22Rv1 (cell line): ENCODE data around the gene CDK14.
A peak's percentile ranks its signal among the peaks of the same experiment; 100 is the strongest.

Experiments used
- H3K27ac ChIP-seq: fragments of 450-650 bp; 2 replicates; pipeline ENCODE4 v1.5.1; 2017
- CTCF ChIP-seq: fragments of 450-650 bp; IDR thresholded peaks from 2 replicates; pipeline ENCODE4 v1.5.1; 2017; ENCODE audit warnings: mild to moderate bottlenecking
- ZFX ChIP-seq: fragments of 450-650 bp; IDR thresholded peaks from 2 replicates; pipeline ENCODE4 v1.6.1; 2017; ENCODE audit warnings: antibody characterized with exemption, borderline replicate concordance

The CDK14 gene

GRCh38 chr7:91086200-91086599, 490.1 kb downstream of the CDK14 start:
- TF ChIP-seq ZFX: no peak
- TF ChIP-seq CTCF: no peak

GRCh38 chr7:91088156-91088555, 492.0 kb downstream of the CDK14 start:
- TF ChIP-seq CTCF: no peak
- TF ChIP-seq ZFX: no peak

More at GRCh38 chr7:91086200-91086599, 490.1 kb downstream of the CDK14 start:
- no peak overlapping the region for H3K27ac ChIP-seq

DNA sequence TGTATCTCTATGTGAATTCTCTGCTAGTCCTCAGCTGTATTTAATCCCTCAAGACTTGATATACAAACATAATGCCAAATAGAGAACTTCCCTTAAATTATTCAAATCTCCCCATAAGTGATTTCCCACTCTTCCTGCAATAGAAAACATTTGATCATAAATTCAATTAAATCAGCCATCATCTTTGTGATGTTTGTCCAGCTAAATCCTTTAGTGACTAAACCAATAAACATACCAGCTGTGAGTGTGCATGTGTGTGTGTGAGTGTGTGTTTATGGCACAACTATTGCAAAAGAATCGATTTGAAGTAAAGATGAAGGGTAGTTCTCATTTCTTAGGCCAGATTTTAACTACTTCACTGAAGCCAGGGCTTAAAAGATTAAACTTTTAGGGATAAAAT, 492.6 kb downstream of the CDK14 start:
- no peak for TF ChIP-seq ZFX
- no peak for TF ChIP-seq CTCF
- no peak overlapping the region for H3K27ac ChIP-seq

More at GRCh38 chr7:91088156-91088555, 492.0 kb downstream of the CDK14 start:
- H3K27ac ChIP-seq: no peak overlapping the region

DNA sequence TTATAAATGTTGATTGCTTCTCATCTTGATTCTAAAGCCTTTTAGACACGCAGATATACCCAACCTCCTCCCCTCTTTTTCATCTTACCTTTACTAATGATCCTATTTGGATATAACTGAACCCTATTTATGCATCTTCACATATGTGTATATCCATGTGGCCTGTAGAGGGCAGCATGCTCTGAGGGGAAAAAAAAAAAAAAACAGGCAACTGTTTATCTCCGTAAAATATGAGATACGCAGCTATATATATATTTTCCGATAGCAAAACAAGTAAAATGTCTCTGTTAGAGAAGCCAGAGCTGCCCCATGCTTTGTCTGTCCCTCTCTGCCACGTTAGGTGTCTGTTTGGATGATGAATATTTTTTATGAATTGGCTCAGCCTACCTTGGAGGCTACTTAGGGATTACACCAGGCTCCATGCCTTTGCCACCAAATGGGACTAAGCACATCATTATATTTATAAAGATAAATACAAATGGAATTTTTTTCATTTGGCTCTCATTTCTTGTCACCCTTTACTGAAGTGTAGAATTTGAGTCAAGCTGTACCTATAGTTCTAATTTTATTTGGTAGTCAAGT, 493.4 kb downstream of the CDK14 start:
- TF ChIP-seq CTCF: peak; percentile 98
- no peak for TF ChIP-seq ZFX
- no peak overlapping the region for H3K27ac ChIP-seq

DNA sequence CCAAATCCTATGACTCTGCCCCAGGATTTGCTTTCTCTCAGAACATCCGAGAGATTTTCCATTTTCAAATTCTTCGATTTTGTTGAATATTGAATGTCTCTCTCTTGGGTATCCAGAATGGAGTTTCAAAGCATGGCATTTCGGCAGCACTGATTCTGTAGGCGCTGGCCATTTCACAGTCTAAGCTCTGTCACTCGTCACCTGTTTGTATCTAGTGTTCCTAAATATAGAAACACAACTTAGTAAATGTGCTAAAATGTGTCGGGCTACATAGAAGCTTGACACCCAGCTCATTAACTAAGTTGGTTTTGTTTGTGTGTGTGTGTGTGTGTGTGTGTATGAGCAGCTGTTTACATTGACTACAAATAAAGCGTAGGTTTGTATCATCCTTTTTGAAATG, 494.6 kb downstream of the CDK14 start:
- H3K27ac ChIP-seq: no peak overlapping the region
- no peak for TF ChIP-seq CTCF
- no peak for TF ChIP-seq ZFX

- TF ChIP-seq CTCF: no peak
- no peak for TF ChIP-seq ZFX
Measured at GRCh38 chr7:91091631-91092030, 495.5 kb downstream of the CDK14 start.

DNA sequence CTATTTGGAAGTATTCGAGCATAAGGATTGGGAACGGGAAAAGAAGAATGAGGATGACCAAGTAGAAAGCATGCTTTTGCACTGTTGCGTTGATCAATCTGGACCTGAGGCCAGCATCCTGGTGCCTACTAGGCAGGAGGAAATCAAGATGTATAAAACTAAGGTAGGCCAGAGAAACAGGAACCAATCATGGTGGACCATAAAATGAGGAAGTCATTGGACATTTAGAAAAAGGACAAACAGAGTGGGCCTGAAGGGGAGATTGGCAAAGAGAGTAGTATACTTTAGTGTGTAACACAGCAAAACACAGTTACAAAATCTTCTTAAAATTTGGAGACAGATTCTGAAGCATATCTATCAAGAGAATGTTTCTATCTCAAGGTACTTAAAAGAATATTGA, 497.1 kb downstream of the CDK14 start:
- TF ChIP-seq ZFX (no peak), CTCF (no peak)
- H3K27ac ChIP-seq: peak overlapping the region; percentile 36

More at GRCh38 chr7:91091631-91092030, 495.5 kb downstream of the CDK14 start:
- no peak overlapping the region for H3K27ac ChIP-seq
